ENCODE measurements around the gene DPH6. TPM values are rescaled to one million over a fixed set of nuclear protein-coding genes. Genes with fewer than 3 reads are reported as not detected.
"Not testable (repeated sequence)": the region's sequence is repeated elsewhere in the genome, so short reads cannot be mapped to it uniquely, and the experiment has no call there.

The DPH6 gene
- total and polyA plus RNA-seq, 4 experiments from 2014 or later, result 11.5 to 28.3 (median 18.5) TPM

DNA sequence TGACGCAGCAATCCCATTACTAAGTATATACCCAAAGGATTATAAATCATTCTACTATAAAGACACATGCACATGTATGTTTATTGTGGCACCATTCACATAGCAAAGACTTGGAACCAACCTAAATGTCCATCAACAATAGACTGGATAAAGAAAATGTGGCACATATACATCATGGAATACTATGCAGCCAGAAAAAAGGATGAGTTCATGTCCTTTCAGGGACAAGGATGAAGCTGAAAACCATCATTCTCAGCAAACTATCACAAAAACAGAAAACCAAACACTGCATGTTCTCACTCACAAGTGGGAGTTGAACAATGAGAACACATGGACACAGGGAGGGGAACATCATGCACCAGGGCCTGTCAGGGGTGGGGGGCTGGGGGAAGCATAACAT is 167.5 kb downstream of the DPH6 start:
- H3K9me3 ChIP-seq (ENCODE audit: control insufficient read depth in 1 of 2, low read length in 2 of 2); H3K27me3 ChIP-seq (ENCODE audit: insufficient read depth, low read length); POLR2A ChIA-PET (ENCODE audit: partially characterized antibody); H3K4me3 ChIP-seq (ENCODE audit: low read length in 2 of 2); H3K4me3 Mint-ChIP-seq; H3K27me3 Mint-ChIP-seq; DNase-seq; intact Hi-C loops (cut with micrococcal nuclease); CTCF ChIA-PET (ENCODE audit: partially characterized antibody); H3K36me3 ChIP-seq (ENCODE audit: insufficient read depth, low read length); H3K27ac Mint-ChIP-seq; H3K27ac ChIP-seq (ENCODE audit: low read depth, low read length); H3K4me1 Mint-ChIP-seq; H3K4me1 ChIP-seq (ENCODE audit: insufficient read depth, low read length): not testable (repeated sequence)
- Mint-ChIP-seq H3K9me3 (peaks cover 5 to 15% (median 7%) of the 10 kb centered on the region in 8 donors), H3K36me3 (peaks cover 35 to 56% of the 10 kb centered on the region in 2 donors)

DNA sequence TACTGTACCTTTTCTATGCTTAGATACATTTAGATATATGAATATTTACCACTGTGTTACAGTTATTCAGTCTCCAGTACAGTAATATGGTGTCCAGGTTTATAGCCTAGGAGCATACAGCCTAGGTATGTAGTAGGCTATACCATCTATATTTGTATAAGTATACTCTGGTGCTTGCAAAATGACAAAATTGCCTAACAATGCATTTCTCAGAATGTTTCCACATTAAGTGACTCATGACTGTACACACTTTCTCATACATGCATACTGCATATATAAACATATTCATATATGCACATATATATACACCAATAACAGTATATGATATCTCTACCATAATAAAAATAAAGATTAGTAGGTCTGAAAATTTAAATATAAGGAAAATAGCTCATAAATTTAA is 169.3 kb downstream of the DPH6 start:
- H3K27me3 ChIP-seq (ENCODE audit: insufficient read depth, low read length), result no peaks in the 10 kb centered on the region
- H3K27ac Mint-ChIP-seq, result no peak overlapping the region
- peaks cover 5 to 15% (median 7%) of the 10 kb centered on the region in 8 donors for H3K9me3 Mint-ChIP-seq
- POLR2A ChIA-PET (ENCODE audit: partially characterized antibody), result no interaction called here
- CTCF ChIA-PET (ENCODE audit: partially characterized antibody), result no interaction called here
- DNase-seq, result no peak
- H3K36me3 Mint-ChIP-seq, result peaks cover 49 to 69% of the 10 kb centered on the region in 2 donors
- no peaks in the 10 kb centered on the region for H3K9me3 ChIP-seq (ENCODE audit: control insufficient read depth in 1 of 2, low read length in 2 of 2)
- no peak overlapping the region for H3K27ac ChIP-seq (ENCODE audit: low read depth, low read length)
- H3K4me1 Mint-ChIP-seq, result no peaks in the 10 kb centered on the region
- no peaks in the 10 kb centered on the region for H3K4me1 ChIP-seq (ENCODE audit: insufficient read depth, low read length)
- H3K4me3 Mint-ChIP-seq, result no peak overlapping the region
- intact Hi-C loops (cut with micrococcal nuclease), result no loop called here
- H3K4me3 ChIP-seq (ENCODE audit: low read length in 2 of 2), result no peak overlapping the region
- no peaks in the 10 kb centered on the region for H3K27me3 Mint-ChIP-seq
- no peaks in the 10 kb centered on the region for H3K36me3 ChIP-seq (ENCODE audit: insufficient read depth, low read length)

DNA sequence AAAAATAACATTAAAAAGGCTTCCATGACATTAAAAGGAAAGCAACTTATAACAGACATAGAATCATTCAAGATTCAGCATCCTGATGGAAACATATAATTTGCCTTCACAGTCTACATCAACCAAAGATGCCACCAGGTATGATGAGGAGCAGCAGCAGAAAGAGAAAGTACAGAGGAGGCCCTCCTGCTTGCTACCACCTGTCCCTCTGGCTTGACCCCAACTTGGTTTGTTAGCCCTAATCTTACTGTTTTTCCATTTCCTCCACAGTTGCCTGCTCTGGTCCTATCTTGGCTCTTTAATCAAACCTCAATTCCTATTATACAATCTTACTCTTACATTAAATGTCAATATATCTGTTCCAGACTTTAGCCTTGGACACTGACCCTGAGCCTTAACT is 171.3 kb downstream of the DPH6 start:
- H3K9me3 ChIP-seq (ENCODE audit: control insufficient read depth in 1 of 2, low read length in 2 of 2), result no peaks in the 10 kb centered on the region
- no peaks in the 10 kb centered on the region for H3K27me3 ChIP-seq (ENCODE audit: insufficient read depth, low read length)
- no peak for DNase-seq
- Mint-ChIP-seq H3K4me3 (no peak overlapping the region), H3K27ac (no peak overlapping the region), H3K9me3 (peaks cover 5 to 15% (median 7%) of the 10 kb centered on the region in 8 donors), H3K4me1 (peaks cover 0 to 1% (median 0%) of the 10 kb centered on the region in 4 donors), H3K36me3 (peaks cover 53 to 70% of the 10 kb centered on the region in 2 donors), H3K27me3 (no peaks in the 10 kb centered on the region)
- no peak overlapping the region for H3K27ac ChIP-seq (ENCODE audit: low read depth, low read length)
- H3K4me3 ChIP-seq (ENCODE audit: low read length in 2 of 2), result no peak overlapping the region
- no peaks in the 10 kb centered on the region for H3K36me3 ChIP-seq (ENCODE audit: insufficient read depth, low read length)
- intact Hi-C loops (cut with micrococcal nuclease), result no loop called here
- CTCF ChIA-PET (ENCODE audit: partially characterized antibody), result no interaction called here
- H3K4me1 ChIP-seq (ENCODE audit: insufficient read depth, low read length), result no peaks in the 10 kb centered on the region
- POLR2A ChIA-PET (ENCODE audit: partially characterized antibody), result no interaction called here

DNA sequence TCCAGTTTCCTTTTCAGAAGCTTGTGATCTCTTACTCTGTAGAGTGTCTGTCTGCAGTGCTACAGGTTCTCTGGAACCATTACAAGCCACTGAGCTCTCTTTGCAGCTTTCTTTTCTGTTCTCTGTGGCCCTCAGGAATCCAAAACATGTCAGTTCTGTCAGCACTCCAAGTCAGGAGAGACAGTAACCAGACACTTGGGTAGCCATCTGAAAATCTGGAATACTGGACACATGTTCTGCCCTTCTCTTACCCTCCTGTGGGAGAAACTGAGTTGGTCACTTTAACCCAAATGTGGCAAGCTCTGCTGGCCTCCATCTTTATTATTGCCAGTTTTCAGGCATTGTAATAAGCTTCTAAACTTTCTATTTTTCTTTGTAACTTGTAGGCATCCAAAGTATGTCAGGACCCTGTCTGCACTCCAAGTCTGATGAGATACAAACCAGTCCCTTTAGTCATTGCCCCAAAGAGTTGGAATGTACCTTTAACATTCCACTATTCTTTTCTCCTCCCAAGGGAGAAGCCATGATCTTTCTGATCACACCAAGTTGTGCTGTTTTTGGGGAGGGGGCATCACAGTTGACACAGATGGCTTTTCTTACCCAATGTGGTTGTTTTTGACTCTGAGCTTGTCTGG is 183.7 kb downstream of the DPH6 start:
- no peak overlapping the region for H3K4me3 Mint-ChIP-seq
- peaks cover 0 to 91% (median 70%) of the 10 kb centered on the region in 8 donors for H3K9me3 Mint-ChIP-seq
- peaks cover 17 to 28% of the 10 kb centered on the region in 2 donors for H3K36me3 Mint-ChIP-seq
- H3K27ac Mint-ChIP-seq, result no peak overlapping the region
- Histone ChIP-seq H3K9me3 (ENCODE audit: control insufficient read depth in 1 of 2, low read length in 2 of 2) (peaks cover 3 to 14% of the 10 kb centered on the region in 2 donors), H3K36me3 (ENCODE audit: insufficient read depth, low read length) (no peaks in the 10 kb centered on the region), H3K27ac (ENCODE audit: low read depth, low read length) (no peak overlapping the region), H3K4me3 (ENCODE audit: low read length in 2 of 2) (no peak overlapping the region), H3K4me1 (ENCODE audit: insufficient read depth, low read length) (no peaks in the 10 kb centered on the region), H3K27me3 (ENCODE audit: insufficient read depth, low read length) (no peaks in the 10 kb centered on the region)
- DNase-seq, result no peak
- intact Hi-C loops (cut with micrococcal nuclease), result no loop called here
- CTCF ChIA-PET (ENCODE audit: partially characterized antibody), result no interaction called here
- POLR2A ChIA-PET (ENCODE audit: partially characterized antibody), result no interaction called here
- H3K4me1 Mint-ChIP-seq, result no peaks in the 10 kb centered on the region
- H3K27me3 Mint-ChIP-seq, result no peaks in the 10 kb centered on the region

DNA sequence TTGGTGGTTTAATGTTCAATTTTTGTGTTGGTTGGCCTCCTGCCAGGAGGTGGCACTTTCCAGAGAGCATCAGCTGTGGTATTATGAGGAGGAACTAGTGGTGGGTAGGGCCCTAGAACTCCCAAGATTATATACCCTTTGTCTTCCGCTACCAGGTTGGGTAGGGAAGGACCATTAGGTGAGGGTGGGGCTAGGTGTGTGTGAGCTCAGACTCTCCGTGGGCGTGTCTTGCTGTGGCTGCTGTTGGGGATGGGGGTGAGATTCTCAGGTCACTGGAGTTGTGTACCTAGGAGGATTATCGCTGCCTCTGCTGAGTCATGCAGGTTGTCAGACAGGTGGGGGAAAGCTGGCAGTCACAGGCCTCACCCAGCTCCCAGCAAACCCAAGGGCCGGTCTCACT is 187.1 kb downstream of the DPH6 start:
- no peaks in the 10 kb centered on the region for H3K27me3 Mint-ChIP-seq
- H3K36me3 ChIP-seq (ENCODE audit: insufficient read depth, low read length), result no peaks in the 10 kb centered on the region
- H3K27ac Mint-ChIP-seq, result no peak overlapping the region
- peaks cover 3 to 18% of the 10 kb centered on the region in 2 donors for H3K9me3 ChIP-seq (ENCODE audit: control insufficient read depth in 1 of 2, low read length in 2 of 2)
- H3K4me1 ChIP-seq (ENCODE audit: insufficient read depth, low read length), result no peaks in the 10 kb centered on the region
- H3K4me1 Mint-ChIP-seq, result no peaks in the 10 kb centered on the region
- H3K4me3 ChIP-seq (ENCODE audit: low read length in 2 of 2), result no peak overlapping the region
- no peaks in the 10 kb centered on the region for H3K27me3 ChIP-seq (ENCODE audit: insufficient read depth, low read length)
- DNase-seq, result no peak
- no peak overlapping the region for H3K27ac ChIP-seq (ENCODE audit: low read depth, low read length)
- ChIA-PET CTCF (ENCODE audit: partially characterized antibody) (no interaction called here), POLR2A (ENCODE audit: partially characterized antibody) (no interaction called here)
- intact Hi-C loops (cut with micrococcal nuclease), result no loop called here
- H3K36me3 Mint-ChIP-seq, result peaks cover 6% of the 10 kb centered on the region in 2 donors
- peak overlapping the region in 1 of 8 donors; percentile 31 for H3K4me3 Mint-ChIP-seq
- H3K9me3 Mint-ChIP-seq, result peaks cover 0 to 91% (median 77%) of the 10 kb centered on the region in 8 donors

DNA sequence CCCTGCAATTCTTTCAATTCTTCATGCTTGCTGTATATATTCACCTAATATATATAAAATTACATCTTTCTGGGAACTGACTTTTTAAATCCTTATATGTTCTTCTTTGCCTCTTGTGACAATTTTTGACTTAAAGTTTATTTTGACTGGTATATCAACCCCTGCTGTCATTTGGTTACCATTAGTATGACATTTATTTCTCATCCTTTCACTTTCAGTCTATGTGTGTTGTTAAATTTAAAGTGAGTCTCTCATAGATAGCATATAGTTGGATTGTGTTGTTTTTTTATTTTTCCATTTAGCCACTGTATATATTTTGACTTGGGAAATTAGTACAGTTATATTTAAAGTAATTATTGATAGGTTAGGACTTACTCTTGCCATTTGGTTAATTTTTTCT is 194.9 kb downstream of the DPH6 start:
- Mint-ChIP-seq H3K4me3 (no peak overlapping the region), H3K27me3 (no peaks in the 10 kb centered on the region), H3K27ac (no peak overlapping the region), H3K36me3 (no peaks in the 10 kb centered on the region), H3K4me1 (no peaks in the 10 kb centered on the region), H3K9me3 (peaks cover 4 to 69% (median 56%) of the 10 kb centered on the region in 8 donors)
- no peak overlapping the region for H3K4me3 ChIP-seq (ENCODE audit: low read length in 2 of 2)
- CTCF ChIA-PET (ENCODE audit: partially characterized antibody), result no interaction called here
- DNase-seq, result no peak
- no peaks in the 10 kb centered on the region for H3K27me3 ChIP-seq (ENCODE audit: insufficient read depth, low read length)
- peaks cover 0 to 8% of the 10 kb centered on the region in 2 donors for H3K9me3 ChIP-seq (ENCODE audit: control insufficient read depth in 1 of 2, low read length in 2 of 2)
- intact Hi-C loops (cut with micrococcal nuclease), result no loop called here
- H3K4me1 ChIP-seq (ENCODE audit: insufficient read depth, low read length), result no peaks in the 10 kb centered on the region
- no peaks in the 10 kb centered on the region for H3K36me3 ChIP-seq (ENCODE audit: insufficient read depth, low read length)
- no peak overlapping the region for H3K27ac ChIP-seq (ENCODE audit: low read depth, low read length)
- POLR2A ChIA-PET (ENCODE audit: partially characterized antibody), result no interaction called here

DNA sequence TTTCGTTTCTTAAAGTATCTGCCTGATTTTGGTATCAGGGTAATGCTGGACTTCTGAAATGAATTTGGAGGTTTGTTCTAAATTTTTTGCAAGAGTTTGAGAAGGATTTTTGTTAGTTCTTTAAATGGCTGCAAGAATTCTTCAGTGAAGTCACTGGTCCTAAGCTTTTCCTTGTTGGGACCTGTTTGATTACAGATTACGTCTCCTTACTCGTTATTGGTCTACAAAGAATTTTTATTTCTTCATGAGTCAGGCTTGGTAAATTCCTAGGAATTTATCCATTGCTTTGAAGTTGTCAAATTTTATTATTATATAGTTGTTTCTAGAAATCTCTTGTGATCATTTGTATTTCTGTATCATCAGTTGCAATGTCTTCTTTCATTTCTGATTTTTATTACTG is 196.0 kb downstream of the DPH6 start:
- POLR2A ChIA-PET (ENCODE audit: partially characterized antibody), result no interaction called here
- no peak for DNase-seq
- intact Hi-C loops (cut with micrococcal nuclease), result no loop called here
- Histone ChIP-seq H3K36me3 (ENCODE audit: insufficient read depth, low read length) (no peaks in the 10 kb centered on the region), H3K9me3 (ENCODE audit: control insufficient read depth in 1 of 2, low read length in 2 of 2) (peaks cover 0 to 8% of the 10 kb centered on the region in 2 donors), H3K27me3 (ENCODE audit: insufficient read depth, low read length) (no peaks in the 10 kb centered on the region), H3K4me1 (ENCODE audit: insufficient read depth, low read length) (no peaks in the 10 kb centered on the region), H3K4me3 (ENCODE audit: low read length in 2 of 2) (no peak overlapping the region), H3K27ac (ENCODE audit: low read depth, low read length) (no peak overlapping the region)
- Mint-ChIP-seq H3K27me3 (no peaks in the 10 kb centered on the region), H3K4me3 (no peak overlapping the region), H3K9me3 (peaks cover 4 to 64% (median 48%) of the 10 kb centered on the region in 8 donors), H3K36me3 (no peaks in the 10 kb centered on the region), H3K4me1 (no peaks in the 10 kb centered on the region), H3K27ac (no peak overlapping the region)
- CTCF ChIA-PET (ENCODE audit: partially characterized antibody), result no interaction called here

DNA sequence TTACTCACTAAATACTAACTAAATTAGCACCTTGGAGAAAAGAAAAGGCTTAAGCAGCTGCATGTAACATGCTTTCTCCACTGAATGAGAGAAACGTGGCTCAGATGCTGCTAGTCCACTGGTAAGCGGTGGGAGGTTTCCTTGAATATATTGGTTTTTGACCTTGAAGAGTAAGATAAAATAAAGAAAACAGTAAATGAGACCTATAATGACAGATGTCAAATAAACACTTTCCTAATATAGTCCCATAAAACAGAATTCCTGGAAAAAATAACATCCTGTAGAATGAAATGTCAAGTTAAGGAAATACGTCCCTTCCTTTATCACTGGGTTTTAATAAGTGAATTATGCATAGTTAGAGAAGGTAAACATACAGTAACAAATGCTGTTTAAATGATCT is 215.0 kb downstream of the DPH6 start:
- Mint-ChIP-seq H3K27ac (no peak overlapping the region), H3K27me3 (peaks cover 0 to 2% of the 10 kb centered on the region in 2 donors), H3K9me3 (peaks cover 0 to 7% (median 2%) of the 10 kb centered on the region in 8 donors), H3K4me1 (no peaks in the 10 kb centered on the region), H3K4me3 (no peak overlapping the region), H3K36me3 (peaks cover 2 to 8% of the 10 kb centered on the region in 2 donors)
- H3K27me3 ChIP-seq (ENCODE audit: insufficient read depth, low read length), result no peaks in the 10 kb centered on the region
- H3K9me3 ChIP-seq (ENCODE audit: control insufficient read depth in 1 of 2, low read length in 2 of 2), result no peaks in the 10 kb centered on the region
- H3K36me3 ChIP-seq (ENCODE audit: insufficient read depth, low read length), result no peaks in the 10 kb centered on the region
- DNase-seq, result no peak
- intact Hi-C loops (cut with micrococcal nuclease), result no loop called here
- no peaks in the 10 kb centered on the region for H3K4me1 ChIP-seq (ENCODE audit: insufficient read depth, low read length)
- ChIA-PET CTCF (ENCODE audit: partially characterized antibody) (no interaction called here), POLR2A (ENCODE audit: partially characterized antibody) (no interaction called here)
- no peak overlapping the region for H3K27ac ChIP-seq (ENCODE audit: low read depth, low read length)
- H3K4me3 ChIP-seq (ENCODE audit: low read length in 2 of 2), result no peak overlapping the region
